ENCODE measurements around the gene COL23A1.

The COL23A1 gene

DNA sequence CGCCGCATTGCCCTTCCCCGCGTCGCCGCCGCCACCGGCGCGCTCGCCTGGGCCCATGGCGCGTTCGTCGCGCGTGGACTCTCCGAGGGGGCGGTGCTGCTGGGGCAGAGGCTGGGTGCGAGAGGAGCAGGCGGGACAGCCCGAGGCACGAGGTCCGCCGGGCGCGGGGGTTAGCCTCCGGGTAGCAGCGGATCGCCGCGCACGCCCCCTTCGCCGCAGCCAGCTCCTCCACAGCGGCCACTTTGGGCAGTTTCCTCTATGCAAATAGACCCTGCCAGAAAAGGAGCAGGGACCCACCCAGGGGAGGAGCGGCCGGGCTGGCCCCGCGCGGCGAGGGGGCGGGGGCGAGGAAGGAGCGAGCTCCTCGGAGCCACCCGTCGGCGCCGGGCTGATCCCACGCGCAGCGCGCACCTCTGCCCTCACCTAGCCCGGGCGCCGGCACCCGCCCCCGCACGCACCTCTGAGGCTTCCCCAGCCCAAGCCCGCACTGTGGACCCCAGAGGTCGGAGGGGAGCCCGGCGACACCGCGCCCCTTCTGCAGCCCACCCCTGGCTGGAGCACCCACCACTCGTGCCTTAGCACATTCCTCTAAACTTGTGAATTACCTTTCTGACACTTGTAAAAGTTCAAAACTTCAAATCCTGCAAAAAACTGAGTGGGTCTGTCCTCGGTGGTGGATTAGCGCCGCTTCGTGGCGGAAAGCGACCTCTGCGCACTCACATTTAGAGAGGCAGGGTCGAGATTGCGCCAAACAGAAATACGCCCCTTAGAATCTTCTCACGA, at the start of gene COL23A1:
COL23A1 (minus strand) TSS at position 253 of the 783 bp plus-strand sequence.
- DNase-seq = peak; percentile 56 to 70

DNA sequence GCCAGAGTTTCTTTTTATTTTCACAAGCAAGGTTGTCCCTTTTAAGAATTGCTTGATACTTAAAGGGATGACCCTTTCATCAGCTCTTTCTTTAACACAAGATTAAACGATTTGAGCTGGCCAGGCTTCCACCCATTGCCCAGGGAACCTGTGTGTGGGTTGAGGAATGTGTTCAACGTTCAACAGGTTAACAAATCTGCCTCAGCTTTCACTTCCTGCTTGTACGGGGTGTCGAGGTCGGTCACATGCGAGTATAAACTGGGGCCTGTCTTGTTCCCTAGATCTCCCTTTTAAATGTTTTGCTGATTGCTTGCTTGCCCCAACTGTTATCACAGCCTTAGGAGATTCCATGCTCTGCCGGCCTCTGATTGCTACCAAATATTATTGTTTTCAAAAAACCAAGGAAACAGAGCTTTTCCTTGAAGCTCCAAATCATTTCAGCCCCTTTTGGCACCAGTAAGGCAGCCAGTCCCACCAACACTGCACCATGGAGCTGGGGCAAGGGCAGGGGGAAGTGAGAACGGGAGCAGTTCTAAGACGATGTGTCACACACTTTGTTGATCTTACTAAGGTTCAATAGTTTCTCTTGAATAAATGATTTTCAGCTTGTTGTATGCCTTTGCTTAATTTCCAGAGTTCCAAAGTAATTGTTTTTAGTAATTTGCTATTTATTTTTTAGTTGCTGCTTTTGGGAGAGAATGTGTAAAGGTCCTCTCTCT, 47.3 kb upstream of the COL23A1 start:
- DNase-seq = no peak

DNA sequence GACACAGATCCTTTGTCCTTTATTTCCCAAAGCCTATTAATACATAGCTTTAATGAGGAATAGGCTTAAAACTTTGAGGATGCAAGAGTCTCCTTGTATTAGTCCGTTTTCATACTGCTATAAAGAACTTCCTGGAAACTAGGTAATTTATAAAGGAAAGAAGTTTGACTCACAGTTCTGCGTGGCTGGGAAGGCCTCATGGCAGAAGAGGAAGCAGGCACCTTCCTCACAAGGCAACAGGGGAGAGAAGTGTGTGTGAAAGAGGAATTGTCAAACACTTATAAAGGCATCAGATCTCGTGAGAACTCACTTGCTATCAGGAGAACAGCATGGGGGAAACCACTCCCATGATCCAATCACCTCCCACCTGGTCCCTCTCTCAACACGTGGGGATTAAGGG, 42.1 kb upstream of the COL23A1 start:
- no peak for DNase-seq

DNA sequence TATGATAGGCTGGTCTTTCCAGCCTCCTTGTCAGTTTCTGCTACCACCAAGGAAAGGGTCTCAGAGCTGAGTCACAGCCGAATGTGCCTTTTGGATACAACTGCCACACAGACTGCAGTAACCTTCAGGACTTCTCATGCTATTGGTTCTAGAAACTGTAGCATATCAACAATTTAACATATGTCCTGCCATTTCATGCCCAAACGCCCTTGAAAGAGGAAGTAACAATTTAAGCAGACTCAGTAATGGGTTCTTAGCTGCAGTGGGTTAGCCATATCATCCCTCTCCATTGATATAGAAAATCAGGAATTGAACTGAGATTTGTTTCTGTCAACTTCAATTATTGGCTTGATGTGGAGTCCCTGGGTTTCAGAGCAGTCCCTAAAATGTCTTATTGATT, 40.8 kb upstream of the COL23A1 start:
- no peak for DNase-seq

DNA sequence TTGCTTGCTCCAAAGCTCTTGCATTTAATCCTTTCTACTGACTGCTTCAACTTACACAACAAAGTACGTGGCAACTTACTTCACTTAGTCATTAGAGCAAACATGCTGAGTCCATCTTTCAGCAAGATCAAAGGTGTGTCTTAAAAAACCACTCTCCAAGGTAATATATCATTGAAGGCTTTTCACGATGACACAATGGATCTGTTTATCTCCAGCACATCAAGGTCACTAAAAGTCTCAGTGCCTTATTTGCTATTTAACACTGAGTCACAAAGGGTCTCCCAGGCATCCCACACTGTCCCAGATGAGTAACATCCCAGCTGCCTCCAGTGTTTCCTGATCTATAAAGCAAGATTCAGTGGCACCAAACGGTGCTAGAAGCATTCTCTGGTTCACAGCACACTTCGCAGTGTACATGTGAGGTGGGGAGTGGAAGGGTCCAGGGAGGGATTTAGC, 40.3 kb upstream of the COL23A1 start:
- DNase-seq = no peak

DNA sequence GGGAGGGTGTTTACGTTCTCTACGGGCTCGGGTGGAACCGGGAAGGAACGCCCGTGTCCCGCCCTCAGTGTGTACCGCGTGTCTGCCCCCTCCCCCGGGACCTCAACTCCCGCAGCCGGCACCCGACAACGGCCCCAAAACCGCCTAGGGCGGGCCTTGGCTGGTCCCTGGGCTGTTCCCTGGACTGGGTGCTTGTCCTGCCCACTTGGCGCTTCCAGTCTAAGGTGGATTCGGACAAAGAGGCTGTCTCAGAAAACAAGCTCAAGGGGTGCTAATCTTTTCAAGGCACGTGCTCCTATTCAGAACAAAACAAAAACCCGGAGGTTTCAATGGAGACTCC, 37.0 kb upstream of the COL23A1 start:
- no peak for DNase-seq

DNA sequence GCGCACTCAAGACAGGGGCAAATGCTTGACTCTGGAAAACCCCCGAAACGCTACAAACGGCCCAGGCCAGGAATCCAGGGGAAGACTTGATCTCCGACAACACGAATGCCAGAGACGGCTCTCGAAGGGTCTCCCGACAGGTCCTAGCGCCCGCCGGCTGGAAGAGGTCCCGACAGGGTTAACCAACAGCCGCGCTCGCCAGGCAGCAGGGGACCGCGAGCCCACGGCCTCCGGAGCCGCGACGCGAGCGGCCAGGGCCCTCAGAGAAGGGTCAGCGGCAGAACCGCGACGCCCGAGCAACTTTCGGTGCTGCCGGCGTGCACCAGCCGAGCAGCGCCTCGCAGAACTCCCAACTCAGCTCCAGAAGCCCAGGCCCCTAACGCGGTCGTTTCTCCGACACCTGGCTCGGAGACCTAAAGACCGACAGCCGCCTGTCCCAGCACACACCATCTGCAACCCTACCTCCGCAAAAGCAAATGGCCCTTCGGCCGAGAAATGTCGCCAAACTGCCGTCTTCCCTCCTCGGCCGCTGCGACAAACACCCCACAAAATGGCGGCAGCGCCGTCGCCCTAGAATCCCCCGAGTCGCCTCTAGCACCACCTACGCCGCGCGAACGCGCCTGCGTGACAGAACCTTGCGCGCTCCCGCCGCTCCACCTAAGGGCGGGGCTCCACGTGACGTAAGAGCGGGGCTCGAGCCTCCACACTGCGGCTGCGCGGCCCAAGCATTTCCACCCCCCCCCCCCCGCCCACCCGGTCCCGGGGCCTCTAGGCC, 36.5 kb upstream of the COL23A1 start, which contains the start of gene CLK4:
CLK4 (minus strand) TSS at position 567 of the 775 bp plus-strand sequence. CDS start 3,634 bp downstream, outside the sequence.
- peak; percentile 91 for DNase-seq

DNA sequence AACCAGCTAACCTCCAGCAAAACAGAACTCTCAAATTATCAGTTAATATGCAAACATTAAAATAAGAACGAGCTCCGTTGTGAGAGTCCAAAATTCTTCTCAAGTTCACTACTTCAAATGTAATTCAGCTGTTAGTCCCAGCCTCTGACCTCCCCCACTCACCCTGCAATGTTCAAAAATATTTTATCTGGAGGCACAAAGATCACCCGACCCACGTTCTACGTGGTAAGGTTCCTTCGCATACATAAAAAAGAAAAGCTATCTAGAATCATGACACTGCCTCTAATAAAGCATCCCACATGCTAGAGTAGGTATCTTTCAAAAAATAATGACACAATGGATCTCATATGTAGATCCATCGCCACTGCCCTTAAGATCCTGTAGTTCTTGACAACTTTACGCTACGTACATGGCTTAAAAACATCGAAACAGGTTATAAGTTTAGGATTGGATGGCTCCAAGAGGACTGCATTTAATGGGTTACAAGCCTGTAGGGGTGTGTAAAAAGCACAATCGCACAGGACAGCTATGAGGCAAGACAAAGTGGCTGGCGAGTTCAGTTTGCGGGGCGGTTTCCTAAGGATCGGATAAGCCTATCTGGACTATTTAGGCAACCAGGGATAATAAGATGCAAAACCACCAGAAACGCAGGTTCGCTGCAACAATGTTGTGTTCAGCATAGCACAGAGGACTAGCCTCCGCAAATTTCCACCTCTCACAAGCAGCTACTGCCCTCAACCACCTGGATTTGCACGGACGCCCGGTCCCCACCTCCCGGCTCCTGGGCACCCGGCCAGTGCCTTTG, 35.7 kb upstream of the COL23A1 start:
- peak; percentile 25 to 41 for DNase-seq

DNA sequence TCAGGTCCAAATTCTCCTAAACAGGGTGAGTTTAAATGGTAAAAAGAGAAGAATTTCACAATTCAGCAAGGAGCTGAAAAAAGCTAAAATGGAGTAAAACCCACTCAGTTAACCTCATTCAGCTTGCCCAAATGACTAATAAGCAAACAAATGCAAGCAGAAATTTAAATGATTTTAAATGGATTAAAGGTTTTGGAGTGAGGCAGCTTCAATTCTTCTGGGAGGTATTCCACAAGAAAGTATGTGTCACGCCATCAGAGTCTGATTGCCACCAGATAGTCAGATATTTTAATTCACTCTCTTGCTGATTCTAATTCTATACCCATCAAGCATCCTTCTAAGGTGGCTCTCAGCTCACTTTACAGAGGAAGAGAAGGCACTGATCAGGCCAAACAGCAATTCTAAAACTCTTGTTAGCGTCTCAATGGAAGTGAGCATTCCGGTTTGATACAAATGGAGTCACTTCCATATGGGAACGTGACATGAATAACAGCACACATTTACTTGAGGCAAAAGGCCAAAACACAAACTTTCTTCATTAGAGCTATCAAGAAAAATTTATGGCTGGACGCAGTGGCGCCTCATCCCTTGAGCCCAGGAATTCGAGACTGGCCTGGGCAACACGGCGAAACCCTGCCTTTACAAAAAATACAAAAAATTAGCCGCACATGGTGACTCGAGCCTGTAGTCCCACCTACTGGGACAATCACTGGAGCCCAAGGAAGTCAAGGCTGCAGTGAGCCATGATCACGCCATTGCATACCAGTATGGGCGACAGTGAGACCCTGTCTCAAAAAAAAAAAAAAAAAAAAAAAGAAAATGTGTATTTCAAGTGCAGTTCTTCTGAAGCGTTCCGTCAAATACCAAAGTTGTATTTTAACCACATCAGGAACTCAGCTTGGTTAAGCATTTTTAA, 34.7 kb upstream of the COL23A1 start:
- no peak for DNase-seq

DNA sequence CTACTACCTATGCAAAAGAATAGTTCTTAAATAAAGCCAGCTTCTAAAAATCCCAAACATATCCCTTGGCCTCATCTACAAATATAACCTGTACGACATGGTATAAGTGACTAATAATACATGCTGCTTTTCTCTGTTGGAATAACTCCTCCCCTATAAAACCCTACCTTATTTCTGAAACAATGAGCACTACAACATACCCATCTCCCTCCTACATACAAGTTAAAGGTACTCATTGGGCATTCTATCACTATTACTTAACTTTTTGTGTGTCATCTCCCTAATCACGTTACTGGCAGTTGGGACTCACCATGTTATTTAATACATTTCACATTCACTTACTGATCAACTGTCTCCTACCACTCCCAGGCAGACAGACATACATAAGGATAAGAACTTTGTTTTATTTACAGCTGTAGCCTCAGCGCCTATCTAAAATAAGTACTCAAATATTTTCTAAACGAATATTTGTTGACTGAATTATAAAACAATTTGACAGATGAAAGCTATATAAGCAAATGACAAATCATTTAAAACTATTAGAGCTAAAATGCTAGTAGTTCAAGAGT, 32.6 kb upstream of the COL23A1 start:
- DNase-seq = no peak

DNA sequence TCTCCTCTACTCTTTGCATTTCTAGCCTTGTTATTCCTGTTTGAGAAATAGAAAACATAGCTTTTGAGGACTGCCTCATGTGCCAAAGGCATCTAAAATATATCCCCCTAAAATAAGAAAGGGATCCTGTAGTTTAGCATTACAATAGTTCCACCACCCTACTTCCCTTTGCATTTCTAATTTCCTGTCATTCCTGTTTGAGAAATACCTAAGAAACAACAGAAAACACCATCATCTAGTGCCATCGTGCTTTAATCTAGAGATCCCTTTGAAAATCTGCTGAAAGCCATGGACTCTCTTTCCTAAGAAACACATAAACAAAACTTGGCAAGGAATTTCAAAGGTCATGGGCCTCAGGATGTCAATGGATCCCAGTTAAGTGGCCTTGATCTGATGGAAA, 29.2 kb upstream of the COL23A1 start:
- DNase-seq = no peak

DNA sequence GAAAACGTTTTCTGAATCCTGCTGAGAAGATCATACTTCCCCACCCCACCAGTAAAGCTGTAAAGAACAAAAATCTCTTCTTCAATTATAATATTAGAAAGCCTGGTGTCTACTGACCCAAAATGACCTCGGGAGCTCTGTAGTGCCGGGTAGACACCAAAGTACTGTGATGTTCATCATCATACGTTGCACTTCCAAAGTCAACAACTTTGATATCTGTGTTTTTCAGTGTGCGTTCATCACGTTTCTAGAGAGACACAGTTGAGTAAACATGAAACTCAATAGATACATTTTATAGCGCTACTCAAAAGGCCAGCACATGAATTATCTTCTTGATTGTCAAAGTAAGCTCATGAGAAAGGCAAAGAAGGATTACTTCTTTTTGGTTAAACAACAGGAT, 22.1 kb upstream of the COL23A1 start:
- DNase-seq = no peak

DNA sequence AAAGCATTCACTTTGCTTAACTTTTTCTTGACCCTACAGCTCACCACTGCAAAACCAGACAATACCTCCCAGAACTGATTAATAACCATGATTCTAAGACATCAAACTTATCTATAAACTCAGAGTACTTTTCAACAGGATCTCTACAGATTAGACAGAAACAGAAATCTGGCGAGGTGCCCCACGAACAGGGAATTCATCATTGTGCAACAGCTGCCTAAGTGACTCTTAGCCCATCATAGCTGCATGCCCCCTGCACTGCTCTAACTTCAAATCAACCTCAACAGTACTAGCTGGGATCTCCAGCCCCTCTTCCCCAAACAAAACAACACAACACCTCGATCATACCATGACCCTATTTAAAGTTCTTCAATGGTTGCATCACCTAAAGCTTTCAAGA, 16.1 kb upstream of the COL23A1 start:
- no peak for DNase-seq

DNA sequence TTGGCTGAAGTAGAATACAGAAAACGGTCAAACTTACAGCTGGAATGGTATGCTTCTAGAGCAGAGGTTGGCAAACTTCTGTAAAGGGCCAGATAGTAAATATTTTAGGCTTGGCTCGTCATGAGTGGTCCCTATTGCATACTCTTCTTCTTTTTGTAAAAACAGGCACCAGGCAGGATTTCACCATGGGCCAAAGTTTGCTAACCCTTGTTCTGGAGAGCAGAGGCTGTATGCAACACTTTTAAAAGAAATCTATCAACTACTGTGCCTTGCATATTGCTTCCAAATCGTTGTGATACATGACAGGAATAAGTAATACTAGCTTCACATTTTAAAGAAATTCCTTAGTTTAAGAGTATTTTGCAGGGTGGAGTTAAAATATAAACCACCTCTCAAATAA, 15.6 kb upstream of the COL23A1 start:
- no peak for DNase-seq

DNA sequence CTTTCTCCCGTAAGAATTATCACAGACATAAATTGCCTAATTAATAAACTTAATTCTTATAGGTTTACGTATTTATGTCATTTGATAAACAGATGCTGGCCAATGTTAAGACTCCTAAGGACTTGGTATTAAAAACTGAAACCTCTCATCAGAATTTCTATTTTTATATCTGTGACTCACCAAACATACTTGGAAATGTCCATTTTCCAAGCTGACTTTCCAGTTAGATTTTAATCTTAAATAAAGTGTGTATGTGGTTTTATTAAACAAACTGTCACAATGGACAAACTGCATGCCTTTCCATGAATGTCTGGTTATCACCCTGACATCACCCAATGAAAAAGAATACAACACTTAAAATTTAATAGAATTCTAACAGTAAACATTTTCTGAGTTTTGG, 12.6 kb upstream of the COL23A1 start:
- no peak for DNase-seq

DNA sequence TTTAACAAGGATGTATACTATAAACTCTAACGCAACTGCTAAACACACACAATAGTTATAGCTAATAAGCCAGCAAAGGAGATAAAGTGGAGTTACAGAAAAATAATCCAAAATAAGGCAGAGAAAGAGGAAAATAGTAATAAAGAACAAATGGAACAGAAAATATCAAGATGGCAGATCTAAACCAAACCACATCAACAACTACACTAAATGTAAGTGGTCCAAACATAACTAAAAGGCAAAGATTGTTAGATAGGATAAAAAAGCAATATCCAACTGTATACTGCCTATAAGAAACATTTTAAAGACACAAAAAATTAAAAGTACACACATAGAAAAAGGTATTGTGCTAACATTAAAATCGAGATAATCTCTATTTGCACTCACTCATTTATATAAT, 5.6 kb upstream of the COL23A1 start:
- no peak for DNase-seq

DNA sequence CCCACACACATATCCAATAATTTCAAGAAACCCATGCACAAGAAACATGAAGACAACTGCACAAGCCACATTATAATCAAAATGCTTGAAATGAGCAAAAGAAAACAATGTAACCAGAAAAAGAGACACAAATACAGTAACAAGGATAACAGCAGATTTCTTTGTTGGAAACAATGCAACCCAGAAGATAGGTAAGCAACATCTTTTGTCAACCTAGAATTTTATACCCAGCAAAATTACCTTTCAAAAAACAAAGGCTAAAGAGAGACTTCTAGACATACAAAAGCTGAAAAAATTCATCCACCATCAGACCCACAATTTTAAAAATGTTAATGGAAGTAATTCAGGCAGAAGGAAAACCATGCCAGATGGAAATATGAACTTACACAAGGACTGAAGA, 5.0 kb upstream of the COL23A1 start:
- peak in 1 of 2 experiments; percentile 6 for DNase-seq

DNA sequence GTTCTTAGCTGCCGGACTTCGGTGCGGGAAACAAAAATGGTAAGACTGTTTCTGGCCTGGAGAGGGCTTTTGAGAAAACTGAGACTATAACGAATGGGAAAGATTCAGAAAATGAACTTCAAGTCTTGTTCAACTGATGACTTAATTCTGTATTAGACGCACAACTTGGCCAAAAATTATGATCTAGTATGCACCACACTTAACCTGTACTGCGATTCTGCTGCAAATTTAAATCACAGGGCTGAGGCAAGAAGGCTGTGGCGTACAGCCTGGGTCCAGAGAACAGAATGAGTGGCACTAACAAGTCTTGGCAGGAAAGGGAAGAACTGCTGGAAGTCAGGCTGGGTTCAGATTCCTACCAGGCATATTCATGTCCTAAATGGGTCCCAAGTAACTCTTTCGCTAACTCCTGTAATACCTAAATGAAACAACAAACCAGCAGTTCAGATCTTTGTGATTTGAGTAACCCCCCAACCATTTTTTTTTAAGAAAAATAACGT, 781 bp upstream of the COL23A1 start:
- no peak for DNase-seq

DNA sequence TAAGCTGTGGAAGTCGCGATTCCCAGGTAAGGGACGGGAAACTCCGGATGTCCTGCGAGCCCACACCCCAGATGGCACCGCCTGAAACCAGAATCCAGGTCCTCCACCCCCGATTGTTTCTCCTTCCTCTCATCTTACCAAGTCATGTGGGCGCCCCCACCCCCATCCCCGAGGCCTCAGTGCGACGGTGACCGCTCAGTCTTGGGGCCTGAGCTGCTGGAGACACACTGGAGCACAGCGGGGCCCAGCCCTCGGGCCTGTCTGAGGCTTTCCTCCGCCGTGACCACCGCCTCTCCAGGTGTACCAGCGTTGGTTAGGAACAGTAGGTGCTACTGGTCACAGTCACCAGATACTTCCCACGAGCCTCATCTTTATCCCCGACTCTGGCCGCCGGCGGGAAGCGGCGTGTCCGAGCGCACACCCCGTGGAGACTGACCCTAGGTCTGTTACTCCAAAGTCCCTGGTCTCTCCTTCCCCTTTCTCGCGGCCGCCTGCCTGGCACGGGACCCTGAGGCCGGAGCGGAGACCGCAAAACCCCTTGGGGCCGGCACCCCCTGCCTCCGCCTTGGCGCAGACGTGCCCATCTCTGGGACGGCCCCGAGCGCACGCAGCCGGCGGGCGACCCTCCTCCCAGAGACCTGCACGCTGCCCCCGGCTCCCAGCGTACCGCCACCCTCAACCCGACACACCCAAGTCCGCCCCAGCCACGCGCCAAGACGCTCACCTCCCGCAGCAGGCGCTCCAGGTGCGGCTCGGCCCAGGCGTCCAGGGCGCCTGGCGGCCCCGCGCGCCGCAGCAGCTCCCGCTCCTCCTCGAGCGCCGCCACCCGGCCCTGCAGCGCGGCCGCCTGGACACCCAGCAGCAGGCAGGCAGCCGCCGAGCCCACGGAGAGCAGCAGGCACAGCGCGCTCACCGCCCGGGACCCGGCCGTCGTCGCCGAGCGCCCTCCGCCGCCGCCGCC, 733 bp downstream of the COL23A1 start:
- peak in 1 of 2 experiments; percentile 53 for DNase-seq

DNA sequence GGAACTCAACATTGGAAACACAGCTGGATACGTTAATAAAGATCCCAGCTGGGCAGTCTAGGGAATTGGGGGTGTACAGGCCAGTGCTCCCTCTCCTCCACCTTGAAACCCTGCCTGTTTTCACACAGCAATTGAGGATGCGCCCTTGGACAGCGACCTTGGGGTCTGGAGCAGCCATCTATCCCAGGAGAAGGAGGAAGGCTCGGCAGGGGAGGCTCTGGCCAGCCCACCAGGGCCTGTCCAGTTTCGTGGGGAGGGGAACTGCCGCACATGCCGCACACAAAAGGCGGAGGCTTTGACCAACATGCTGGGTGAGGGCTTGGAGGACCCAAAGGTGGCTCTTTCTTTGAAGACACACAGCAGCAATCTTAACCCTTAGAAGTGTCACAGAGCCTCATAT, 1.4 kb downstream of the COL23A1 start:
- DNase-seq = no peak

Measured in Kasumi-1 (cell line).